ENCODE measurements around the gene PIP4P1.
"Not testable (repeated sequence)": the region's sequence is repeated elsewhere in the genome, so short reads cannot be mapped to it uniquely, and the experiment has no call there.

PIP4P1 gene

DNA sequence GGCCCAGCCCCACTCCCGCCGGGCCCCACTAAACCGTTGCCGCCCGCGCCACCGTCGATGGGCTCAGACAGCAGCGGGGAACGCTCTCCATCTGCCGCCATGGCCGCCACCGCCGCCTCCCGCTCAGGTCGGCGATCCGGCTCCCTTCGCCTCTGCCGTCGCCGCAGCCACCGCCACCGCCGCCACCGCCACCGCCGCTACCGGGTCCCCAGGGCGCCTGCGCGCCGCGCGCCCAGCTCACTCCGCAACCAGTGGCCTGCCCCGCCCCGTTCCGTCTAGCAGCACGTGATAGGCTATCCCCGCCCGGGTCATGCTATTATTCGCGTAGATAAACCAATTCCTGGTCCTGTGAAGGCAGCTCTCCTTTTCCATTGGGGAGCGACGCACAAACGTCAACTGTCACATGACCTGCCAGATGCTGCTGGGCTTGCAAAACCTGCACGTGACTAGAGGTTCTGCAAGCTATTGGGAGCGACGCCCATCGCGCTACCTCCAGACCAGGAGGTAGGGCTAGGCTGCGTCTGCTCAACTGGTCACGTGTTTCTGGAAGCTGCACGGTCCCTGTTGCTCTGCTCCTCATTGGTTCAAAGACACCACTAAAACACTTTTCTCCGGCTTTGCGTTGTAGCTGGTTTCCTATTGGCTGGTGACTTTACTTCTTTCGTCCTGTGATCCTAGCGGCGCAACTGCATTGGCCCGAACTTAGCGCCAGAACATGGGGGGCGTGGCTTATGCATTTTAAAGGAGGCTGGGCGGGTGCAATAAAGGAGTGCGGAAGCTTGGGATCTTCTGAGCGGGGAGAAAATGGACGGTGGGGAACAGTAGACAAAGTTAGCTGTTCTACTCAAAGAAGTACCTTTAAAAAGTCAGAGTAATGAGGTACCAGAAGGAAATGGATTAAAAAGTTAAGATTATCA is at the start of gene PIP4P1:
Gene PIP4P1, minus strand, starts transcription at position 210 of the 917 bp plus-strand sequence. Its CDS starts 109 bp downstream, at position 101.
- DNase-seq (ENCODE audit: low read depth in 4 of 4, low spot score in 1 of 4): peak; percentile 93 to 98 (median 96)

DNA sequence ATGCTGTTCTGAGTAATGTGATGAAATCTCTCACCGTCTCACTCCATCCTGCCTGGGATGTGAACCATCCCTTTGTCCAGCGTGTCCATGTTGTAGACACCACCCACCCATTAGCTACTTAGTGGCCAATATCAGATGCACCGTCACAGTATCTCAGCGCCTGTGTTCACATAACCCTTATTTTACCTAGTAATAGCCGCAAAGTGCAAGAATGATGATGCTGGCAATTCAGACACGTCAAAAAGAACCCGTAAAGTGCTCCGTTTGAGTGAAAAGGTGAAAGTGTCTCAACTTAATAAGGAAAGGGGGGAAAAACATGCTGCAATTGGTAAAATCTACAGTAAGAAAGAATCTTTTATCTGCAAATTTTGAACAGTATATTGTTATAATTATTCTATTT is 47.1 kb upstream of the PIP4P1 start:
- DNase-seq (ENCODE audit: low read depth in 4 of 4, low spot score in 1 of 4): no peak

DNA sequence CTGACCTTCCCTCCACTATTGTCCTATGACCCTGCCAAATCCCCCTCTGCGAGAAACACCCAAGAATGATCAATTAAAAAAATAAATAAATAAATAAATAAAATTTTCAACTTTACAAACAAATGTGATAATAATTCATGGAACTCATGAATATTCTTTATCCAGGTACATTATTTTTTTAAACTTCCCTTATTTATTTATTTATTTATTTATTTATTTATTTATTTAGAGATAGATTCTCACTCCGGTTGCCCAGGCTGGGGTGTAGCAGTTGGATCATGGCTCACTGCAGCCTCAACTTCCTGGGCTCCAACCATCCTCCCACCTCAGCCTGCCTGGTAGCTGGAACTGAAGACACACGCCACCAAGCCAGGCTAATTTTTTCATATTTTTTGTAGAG is 46.3 kb upstream of the PIP4P1 start:
- not testable (repeated sequence) for DNase-seq (ENCODE audit: low read depth in 4 of 4, low spot score in 1 of 4)

DNA sequence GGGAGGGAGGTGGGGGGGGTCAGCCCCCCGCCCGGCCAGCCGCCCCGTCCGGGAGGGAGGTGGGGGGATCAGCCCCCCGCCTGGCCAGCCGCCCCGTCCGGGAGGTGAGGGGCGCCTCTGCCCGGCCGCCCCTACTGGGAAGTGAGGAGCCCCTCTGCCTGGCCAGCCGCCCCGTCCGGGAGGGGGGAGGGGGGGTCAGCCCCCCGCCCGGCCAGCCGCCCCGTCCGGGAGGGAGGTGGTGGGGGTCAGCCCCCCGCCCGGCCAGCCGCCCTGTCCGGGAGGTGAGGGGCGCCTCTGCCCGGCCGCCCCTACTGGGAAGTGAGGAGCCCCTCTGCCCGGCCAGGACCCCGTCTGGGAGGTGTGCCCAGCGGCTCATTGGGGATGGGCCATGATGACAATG is 45.5 kb upstream of the PIP4P1 start:
- not testable (repeated sequence) for DNase-seq (ENCODE audit: low read depth in 4 of 4, low spot score in 1 of 4)

DNA sequence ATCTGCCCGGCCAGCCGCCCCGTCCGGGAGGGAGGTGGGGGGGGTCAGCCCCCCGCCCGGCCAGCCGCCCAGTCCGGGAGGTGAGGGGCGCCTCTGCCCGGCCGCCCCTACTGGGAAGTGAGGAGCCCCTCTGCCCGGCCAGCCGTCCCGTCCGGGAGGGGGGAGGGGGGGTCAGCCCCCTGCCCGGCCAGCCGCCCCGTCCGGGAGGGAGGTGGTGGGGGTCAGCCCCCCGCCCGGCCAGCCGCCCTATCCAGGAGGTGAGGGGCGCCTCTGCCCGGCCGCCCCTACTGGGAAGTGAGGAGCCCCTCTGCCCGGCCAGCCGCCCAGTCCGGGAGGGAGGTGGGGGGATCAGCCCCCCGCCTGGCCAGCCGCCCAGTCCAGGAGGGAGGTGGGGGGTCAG is 45.0 kb upstream of the PIP4P1 start:
- DNase-seq (ENCODE audit: low read depth in 4 of 4, low spot score in 1 of 4): not testable (repeated sequence)

DNA sequence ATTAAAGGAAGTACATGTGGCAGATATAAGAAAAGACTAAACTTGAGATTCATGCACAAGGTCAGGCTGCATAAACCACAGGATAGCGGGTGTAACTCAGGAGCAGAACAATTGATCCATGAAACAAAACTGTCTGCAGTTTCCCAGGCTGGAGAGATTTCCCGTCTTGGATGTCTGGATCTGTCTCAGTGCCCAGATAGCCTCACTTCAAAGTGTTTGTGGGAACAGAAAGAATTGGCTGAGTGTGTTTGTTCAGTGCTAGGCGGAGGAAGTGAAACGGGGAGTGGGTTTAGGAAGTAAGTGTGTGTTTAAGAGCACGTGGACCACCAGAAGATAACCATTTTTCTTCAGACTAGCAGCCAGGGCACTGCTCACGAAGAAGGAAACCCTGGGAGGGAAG is 42.7 kb upstream of the PIP4P1 start:
- DNase-seq (ENCODE audit: low read depth in 4 of 4, low spot score in 1 of 4): no peak

DNA sequence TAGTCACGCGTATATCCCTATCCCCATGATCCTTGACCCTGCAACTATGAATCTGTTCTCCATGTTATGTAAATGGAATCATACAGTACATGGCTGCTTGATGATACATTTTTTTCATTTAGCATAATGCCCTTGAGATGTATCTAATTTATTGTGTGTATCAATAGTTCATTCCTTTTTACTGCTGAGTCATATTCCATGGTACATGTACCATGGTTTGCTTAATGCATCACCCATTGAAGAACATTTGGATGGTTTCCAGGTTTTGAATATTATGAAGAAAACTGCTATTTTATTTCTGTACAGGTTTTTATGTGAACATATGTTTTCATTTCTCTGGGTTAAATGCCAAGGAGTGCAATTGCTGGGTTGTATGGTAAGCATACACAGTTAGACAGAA is 40.1 kb upstream of the PIP4P1 start:
- no peak for DNase-seq (ENCODE audit: low read depth in 4 of 4, low spot score in 1 of 4)

DNA sequence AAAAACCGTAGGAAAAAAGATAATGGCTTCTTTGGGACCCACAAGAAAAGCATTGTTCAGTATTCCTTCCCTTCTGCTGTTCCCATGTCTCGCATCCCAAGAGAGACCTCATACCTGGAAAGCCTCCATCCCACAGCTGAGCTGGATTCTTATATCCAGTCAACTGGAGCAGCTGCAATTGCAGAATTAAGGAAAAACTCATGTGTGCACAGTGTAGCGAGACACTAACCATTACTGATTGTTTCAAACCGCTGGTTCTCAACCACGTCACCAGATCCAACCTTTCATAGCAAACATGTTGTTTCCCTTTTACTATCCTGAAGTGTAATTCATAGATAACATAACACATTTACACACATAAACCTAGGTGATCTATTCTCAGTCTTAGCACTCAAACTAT is 38.6 kb upstream of the PIP4P1 start:
- no peak for DNase-seq (ENCODE audit: low read depth in 4 of 4, low spot score in 1 of 4)

DNA sequence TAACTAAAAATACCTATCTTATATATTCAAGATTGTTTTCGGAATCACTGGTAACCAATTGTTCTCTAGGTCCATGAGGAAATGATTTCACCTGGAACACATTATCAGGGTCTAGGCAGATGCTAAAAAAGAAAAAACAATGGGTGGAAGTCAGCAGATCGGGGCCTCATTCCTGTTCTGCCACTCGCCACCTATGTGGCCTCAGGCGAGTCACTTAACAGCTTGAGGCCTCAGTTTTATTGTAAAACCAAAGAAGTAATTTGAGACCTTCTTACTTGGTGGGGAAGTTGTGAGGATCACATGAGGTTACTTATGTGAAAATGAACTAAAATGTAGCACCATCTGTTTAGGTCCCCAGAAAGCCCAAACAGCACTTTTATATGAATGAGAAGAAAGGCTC is 37.9 kb upstream of the PIP4P1 start:
- DNase-seq (ENCODE audit: low read depth in 4 of 4, low spot score in 1 of 4): no peak

DNA sequence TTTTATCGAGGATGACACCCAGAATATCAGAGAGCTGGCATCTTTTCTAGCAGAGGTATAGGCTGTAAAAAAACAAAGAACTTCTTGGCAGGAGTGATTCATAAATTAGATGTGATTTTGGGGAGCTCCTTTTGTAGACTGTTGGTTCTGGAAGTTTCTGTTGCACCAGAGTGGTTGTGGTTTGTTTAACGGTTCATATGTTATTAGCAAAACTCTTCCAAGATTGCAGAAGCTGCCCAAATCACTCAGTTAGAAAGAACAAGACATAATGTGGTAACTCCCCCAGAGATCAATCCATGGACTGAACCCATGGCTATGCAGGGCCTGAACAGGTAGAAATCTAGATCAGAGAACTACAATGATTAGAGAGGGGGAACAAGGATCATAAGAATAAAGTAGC is 37.4 kb upstream of the PIP4P1 start:
- DNase-seq (ENCODE audit: low read depth in 4 of 4, low spot score in 1 of 4): no peak

DNA sequence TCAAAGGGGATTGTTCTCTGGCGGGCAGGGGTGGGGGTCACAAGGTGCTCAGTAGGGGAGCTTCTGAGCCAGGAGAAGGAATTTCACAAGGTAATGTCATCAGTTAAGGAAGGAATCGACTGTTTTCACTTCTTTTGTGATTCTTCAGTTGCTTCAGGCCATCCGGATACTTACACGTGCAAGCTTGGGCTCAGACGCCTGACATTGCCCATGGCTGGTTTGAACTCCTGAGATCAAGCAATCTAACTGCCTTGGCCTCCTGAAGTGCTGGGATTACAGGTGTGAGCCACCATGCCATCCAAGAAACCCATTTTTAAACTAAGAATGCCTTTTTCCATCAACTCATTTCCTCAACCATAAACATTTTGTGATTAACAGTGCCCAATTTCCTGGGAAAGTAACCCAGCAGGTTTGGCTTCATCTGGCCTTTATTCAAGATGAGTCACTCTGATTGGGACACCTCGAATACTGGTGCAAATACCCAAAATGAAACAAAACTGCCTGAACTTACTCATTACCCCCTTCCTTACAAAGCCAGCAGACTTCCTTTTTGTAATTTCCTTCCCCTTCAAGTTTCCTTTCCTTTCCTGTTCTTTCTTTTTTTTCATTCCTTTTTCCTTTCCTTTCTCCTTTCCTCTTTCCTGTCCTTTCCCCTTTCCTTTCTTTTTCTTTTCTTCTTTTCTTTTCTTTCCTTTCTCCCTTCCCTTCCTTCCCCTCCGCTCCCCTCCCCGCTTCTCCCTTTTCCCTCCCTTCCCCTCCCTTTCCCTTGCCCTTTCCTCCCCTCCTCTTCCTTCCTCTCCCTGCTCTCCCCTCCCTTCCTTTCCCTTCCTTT is 33.9 kb upstream of the PIP4P1 start:
- DNase-seq (ENCODE audit: low read depth in 4 of 4, low spot score in 1 of 4): no peak

DNA sequence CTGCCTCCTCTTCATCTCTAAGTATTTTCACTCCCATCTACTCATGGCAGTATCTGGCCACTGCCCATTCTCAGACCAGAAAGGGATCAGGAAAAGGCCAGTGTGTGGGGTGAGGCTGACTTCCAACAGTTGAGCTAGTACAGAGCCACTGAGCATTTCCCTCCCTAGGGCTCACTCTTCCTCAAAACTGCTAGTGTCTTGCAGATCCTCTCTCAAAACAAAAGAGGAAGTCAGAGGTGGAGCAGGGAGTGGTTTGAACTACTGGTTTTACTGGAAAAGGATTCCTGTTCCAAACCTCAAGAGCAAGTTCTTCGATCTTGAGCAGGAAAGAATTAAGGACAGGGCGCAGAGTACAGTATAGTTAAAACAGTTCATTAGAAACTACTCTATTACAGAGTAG is 32.4 kb upstream of the PIP4P1 start:
- no peak for DNase-seq (ENCODE audit: low read depth in 4 of 4, low spot score in 1 of 4)

DNA sequence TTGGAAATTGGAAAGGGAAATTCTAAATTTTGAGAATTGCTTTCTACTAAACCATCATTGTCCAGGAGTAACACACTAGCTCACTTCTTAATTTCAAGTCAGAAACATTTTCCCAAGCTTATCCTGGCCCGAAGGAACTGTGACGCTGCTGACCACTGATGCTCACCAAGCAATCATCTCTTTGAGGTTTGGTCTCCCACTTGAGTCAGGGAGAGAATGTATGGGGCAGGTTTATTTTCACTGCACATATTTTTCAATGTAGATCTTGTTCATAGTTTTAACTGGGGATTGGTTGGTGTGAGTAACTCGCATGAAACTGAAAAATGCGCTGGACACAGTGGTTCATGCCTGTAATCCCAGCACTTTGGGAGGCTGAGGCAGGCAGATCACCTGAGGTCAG is 31.3 kb upstream of the PIP4P1 start:
- DNase-seq (ENCODE audit: low read depth in 4 of 4, low spot score in 1 of 4): no peak

DNA sequence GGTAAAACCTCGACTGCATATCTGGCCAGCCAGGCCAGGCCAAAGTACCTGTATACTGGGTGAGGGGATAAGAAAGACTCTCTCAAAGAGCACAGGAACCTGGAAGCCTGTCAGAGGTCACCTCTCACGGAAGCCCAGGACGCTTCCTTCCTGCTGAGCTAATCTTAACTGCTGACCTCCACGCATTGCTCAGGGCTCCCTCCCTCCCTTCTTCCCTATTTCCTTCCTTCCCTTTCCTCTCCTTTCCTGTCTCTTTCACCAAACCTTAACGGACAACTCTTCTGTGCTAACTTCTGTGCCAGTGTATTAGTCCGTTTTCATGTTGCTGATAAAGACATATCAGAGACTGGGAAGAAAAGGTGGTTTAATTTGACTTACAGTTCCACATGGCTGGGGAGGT is 29.3 kb upstream of the PIP4P1 start:
- no peak for DNase-seq (ENCODE audit: low read depth in 4 of 4, low spot score in 1 of 4)

DNA sequence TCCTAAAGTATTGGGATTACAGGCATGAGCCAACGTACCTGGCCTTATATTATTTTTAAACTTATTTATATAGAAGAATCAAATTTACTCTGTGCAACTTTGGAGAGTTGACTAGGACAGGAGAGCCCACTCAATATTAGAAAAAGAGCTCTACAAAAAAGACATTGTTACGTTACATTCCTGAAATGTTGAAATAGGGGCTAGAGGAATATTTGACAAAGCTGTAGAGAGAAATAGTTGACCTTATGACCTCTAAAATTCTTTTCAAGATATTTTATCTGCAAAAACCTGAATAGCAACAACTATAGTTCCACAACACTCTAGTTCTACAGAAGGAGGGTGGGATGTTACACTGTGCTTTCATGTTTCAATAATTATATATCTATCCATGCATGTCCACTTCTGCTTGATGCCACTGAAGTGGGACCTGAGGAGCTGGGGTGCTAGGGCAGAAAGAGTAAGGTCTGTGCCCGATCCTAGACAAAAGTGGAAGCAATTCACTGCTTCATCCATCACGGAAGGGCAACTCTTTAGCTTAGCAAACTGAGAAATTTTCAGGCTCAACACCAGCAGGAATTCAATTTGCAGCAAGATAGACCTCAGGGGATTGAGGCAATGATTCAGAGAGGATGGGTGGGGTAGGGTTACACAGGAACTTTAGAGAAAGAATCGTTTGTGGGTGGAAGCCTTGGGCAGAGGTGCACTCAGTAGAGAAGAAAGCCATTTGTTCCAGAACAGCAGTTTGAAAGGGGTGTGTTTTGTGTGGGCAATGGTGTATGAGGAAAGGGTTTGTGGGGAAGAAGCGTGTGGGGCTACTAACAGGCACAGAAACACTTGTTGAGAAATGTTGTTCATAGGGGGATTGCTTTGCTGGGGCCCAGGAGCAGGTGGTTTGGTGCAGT is 28.1 kb upstream of the PIP4P1 start:
- no peak for DNase-seq (ENCODE audit: low read depth in 4 of 4, low spot score in 1 of 4)

DNA sequence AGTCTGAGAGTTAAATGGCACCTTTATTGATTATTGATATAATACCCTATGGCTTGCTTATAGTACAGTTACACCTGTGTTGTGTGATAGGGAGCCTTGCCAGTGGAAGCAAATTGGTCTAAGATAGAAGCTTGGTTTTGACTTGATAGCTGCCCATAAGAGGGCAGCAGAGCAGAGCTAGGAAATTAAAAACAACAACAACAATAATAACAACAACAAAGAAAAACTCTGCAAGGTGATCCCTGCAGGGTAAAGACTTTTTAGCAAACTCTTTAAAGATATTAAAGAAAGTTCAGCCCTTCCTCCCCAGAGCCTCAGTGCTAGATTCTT is 26.1 kb upstream of the PIP4P1 start:
- no peak for DNase-seq (ENCODE audit: low read depth in 4 of 4, low spot score in 1 of 4)

DNA sequence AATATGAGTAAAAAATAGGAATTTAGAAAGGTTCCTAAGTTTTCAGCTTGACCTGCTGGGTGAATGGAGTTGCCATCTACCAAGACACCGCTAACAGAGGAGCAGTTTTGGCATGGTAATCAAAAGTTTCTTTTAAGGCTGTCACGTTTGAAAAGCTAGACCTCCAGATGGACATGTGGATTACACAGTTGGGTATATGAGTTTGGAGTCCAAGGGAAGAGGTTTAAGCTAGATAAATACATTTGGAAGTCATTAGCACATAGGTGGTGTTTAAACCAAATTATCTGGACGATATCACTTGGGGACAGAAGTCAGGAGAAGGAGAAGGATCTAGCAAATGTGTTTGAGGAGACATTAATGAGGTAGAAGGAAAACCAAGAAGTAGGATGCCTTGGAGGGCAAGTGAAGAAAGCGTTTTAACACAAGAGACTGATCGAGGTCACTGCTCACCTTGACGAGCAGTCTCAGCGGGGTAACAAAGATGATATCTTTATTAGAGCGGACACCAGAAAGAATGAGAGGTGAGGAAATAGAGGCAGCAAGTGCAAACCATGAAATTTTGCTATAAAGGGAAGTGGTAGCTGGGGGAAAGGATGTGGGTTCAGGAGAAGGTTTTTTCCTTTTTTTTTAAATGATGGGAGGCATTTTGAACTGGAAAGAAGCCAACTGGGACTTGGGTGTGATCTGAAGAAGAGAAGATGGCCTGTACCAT is 25.6 kb upstream of the PIP4P1 start:
- no peak for DNase-seq (ENCODE audit: low read depth in 4 of 4, low spot score in 1 of 4)

DNA sequence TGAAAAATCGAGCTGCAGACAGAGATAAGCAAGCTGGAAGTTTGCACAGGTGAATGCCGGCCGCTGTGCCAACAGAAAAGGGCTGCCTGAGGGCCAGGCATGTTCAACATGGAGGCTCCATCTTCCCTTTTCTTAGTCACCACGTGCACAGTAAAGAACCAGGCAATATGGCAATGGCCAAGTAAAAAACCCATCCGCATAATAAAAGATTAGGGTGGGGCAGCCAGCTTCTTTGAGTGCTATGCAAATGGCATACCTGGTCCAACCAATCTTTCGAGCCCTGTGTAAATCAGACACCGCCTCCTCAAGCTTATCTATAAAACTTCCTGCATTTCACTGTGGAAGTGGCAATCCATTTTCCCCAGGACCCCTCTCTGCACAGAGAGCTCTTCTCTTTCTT is 24.7 kb upstream of the PIP4P1 start:
- no peak for DNase-seq (ENCODE audit: low read depth in 4 of 4, low spot score in 1 of 4)

DNA sequence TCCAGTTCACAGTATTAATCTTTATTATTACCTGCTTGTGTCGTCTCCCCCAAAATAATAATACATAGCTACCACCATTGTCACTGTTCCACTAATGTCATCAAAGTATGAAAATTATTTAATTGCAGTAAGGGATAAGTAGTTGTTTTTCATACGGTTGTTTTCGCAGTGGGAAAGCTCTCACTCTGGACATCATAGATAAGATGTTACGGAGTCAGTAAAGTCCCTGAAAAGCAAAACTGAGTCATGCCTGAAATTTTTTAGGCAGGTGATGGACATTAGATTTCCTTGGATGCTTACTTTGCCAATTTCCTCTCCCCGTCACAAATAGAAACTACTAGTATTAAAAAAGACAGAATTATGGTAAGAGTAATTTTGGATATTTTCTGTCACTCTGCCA is 21.1 kb upstream of the PIP4P1 start:
- DNase-seq (ENCODE audit: low read depth in 4 of 4, low spot score in 1 of 4): no peak

DNA sequence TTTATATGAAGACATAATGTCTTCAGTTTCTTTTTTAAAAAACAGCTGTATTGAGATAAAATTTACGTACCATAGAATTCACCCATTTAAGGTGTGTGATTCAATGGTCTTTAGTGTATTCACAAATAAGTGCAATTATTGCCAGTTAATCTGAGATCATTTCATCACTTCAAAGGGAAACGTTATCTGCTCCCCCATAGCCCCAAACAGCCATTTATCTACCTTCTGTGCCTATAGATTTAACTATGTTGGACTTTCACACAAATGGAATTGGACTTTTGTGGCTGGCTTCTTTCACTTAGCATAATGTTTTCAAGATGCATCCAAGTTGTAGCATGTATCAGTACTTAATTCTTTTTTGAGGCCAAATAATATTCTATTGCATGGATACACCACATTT is 17.7 kb upstream of the PIP4P1 start:
- DNase-seq (ENCODE audit: low read depth in 4 of 4, low spot score in 1 of 4): no peak
